DOHH2 (cell line): Measurements from ENCODE around the gene UBE2K.
"Not testable (repeated sequence)": the region's sequence is repeated elsewhere in the genome, so short reads cannot be mapped to it uniquely, and the experiment has no call there.

Source experiments
- H3F3A ChIP-seq: fragments of 200-600 bp; sonication (generic), shearing (Covaris generic); 2 replicates; pipeline ENCODE4 v1.6.0; 2016; ENCODE audit warnings: antibody characterized with exemption, mild to moderate bottlenecking; ENCODE audit not compliant: control insufficient read depth, insufficient read depth
- H3K27ac ChIP-seq: fragments of 200-600 bp; sonication (generic); 2 replicates; pipeline ENCODE4 v1.5.1; 2014; ENCODE audit warnings: low read depth, mild to moderate bottlenecking, low read length, moderate library complexity
- H3K27me3 ChIP-seq: fragments of 200-600 bp; sonication (generic); 2 replicates; pipeline ENCODE4 v1.6.1; 2014; ENCODE audit warnings: mild to moderate bottlenecking, low read length, mixed read lengths; ENCODE audit not compliant: control insufficient read depth
- H3K36me3 ChIP-seq: fragments of 200-600 bp; sonication (generic); 2 replicates; pipeline ENCODE4 v1.6.1; 2014; ENCODE audit warnings: mild to moderate bottlenecking, low read length, moderate library complexity, mixed read lengths; ENCODE audit not compliant: control insufficient read depth
- H3K4me1 ChIP-seq: fragments of 200-600 bp; sonication (generic); 2 replicates; pipeline ENCODE4 v1.6.1; 2014; ENCODE audit warnings: mild to moderate bottlenecking, low read length, mixed read lengths; ENCODE audit not compliant: control insufficient read depth
- H3K4me2 ChIP-seq: fragments of 200-600 bp; sonication (generic); 2 replicates; pipeline ENCODE4 v1.6.0; 2014; ENCODE audit warnings: mild to moderate bottlenecking, low read length, moderate library complexity
- H3K4me3 ChIP-seq: fragments of 200-600 bp; sonication (generic); 2 replicates; pipeline ENCODE4 v1.5.1; 2014; ENCODE audit warnings: mild to moderate bottlenecking, low read length, mixed read lengths
- H3K79me2 ChIP-seq: fragments of 200-600 bp; sonication (generic); 2 replicates; pipeline ENCODE4 v1.6.1; 2014; ENCODE audit warnings: mild to moderate bottlenecking, low read length, mixed read lengths; ENCODE audit not compliant: control insufficient read depth
- H3K9me2 ChIP-seq: fragments of 200-600 bp; sonication (generic); replicated peaks from 2 replicates; pipeline ENCODE4 v1.6.1; 2014; ENCODE audit warnings: mild to moderate bottlenecking, low read length, mixed read lengths; ENCODE audit not compliant: control insufficient read depth
- H3K9me3 ChIP-seq: fragments of 200-600 bp; sonication (generic); 2 replicates; pipeline ENCODE4 v1.6.1; 2014; ENCODE audit warnings: antibody characterized with exemption, low read length, mixed read lengths; ENCODE audit not compliant: control insufficient read depth, insufficient read depth
- H4K20me1 ChIP-seq: fragments of 200-600 bp; sonication (generic); 2 replicates; pipeline ENCODE4 v1.6.0; 2014; ENCODE audit warnings: low read depth, mild to moderate bottlenecking, antibody characterized with exemption, low read length, moderate library complexity; ENCODE audit not compliant: control insufficient read depth, insufficient read depth
- CTCF ChIP-seq: fragments of 200-600 bp; sonication (generic); IDR thresholded peaks from one replicate; pipeline ENCODE4 v1.5.1; 2014; ENCODE audit warnings: antibody characterized with exemption, mild to moderate bottlenecking, low read depth, low read length; ENCODE audit not compliant: poor library complexity, severe bottlenecking
- EZH2phosphoT487 ChIP-seq: fragments of 200-600 bp; sonication (generic); IDR thresholded peaks from 2 replicates; pipeline ENCODE4 v1.6.1; 2017; ENCODE audit warnings: borderline replicate concordance, mild to moderate bottlenecking, antibody characterized with exemption, low read length, moderate library complexity, mixed read lengths

UBE2K gene

GRCh38 chr4:39714166-39714565 is 16.2 kb downstream of the UBE2K start:
- Histone ChIP-seq H3K9me3 (no peaks in the 10 kb centered on the region), H3K27ac (no peak overlapping the region), H3K79me2 (peaks cover 97% of the 10 kb centered on the region), H3K4me1 (peaks cover 45% of the 10 kb centered on the region), H3K27me3 (no peaks in the 10 kb centered on the region), H3F3A (peaks cover 14% of the 10 kb centered on the region), H3K36me3 (peaks cover 25% of the 10 kb centered on the region), H3K4me2 (peak overlapping the region; percentile 50; the same call in 1 of the 2 replicates), H3K9me2 (no peaks in the 10 kb centered on the region), H4K20me1 (peaks cover 14% of the 10 kb centered on the region; the same call in 1 of the 2 replicates), H3K4me3 (peak overlapping the region; percentile 7; the same call in 1 of the 2 replicates)
- TF ChIP-seq CTCF, result no peak
- no peak for TF ChIP-seq EZH2phosphoT487

- H3K79me2 ChIP-seq, result peaks cover 97% of the 10 kb centered on the region
- H3K9me2 ChIP-seq, result no peaks in the 10 kb centered on the region
- H3K9me3 ChIP-seq, result no peaks in the 10 kb centered on the region
- H3K36me3 ChIP-seq, result peaks cover 29% of the 10 kb centered on the region
- H3F3A ChIP-seq, result peaks cover 2% of the 10 kb centered on the region; the same call in 1 of the 2 replicates
- peaks cover 31% of the 10 kb centered on the region for H3K4me1 ChIP-seq
- no peak overlapping the region for H3K4me3 ChIP-seq
- TF ChIP-seq CTCF, result no peak
- TF ChIP-seq EZH2phosphoT487, result no peak
- peaks cover 8% of the 10 kb centered on the region; the same call in 1 of the 2 replicates for H4K20me1 ChIP-seq
- no peaks in the 10 kb centered on the region for H3K27me3 ChIP-seq
- H3K27ac ChIP-seq, result no peak overlapping the region
- no peak overlapping the region for H3K4me2 ChIP-seq
Measured at GRCh38 chr4:39715788-39716187, 17.9 kb downstream of the UBE2K start.

DNA sequence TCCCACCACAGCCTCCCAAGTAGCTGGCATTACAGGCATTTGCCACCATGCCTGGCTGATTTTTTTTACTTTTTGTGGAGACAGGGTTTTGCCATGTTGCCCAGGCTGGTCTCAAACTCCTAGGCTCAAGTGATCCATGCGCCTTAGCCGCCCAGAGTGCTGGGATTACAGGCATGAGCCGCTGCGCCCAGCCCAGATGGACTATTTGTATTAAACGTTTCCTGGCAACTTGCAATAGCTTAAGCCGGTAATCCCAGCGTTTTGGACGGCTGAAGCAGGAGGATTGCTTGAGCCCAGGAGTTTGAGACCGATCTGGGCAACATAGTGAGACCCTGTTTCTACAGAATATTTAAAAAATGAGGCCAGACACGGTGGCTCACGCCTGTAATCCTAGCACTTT is 18.4 kb downstream of the UBE2K start:
- Histone ChIP-seq H3K9me2 (no peaks in the 10 kb centered on the region), H3K4me3 (no peak overlapping the region), H3K4me2 (no peak overlapping the region), H3K36me3 (peaks cover 29% of the 10 kb centered on the region), H3K9me3 (no peaks in the 10 kb centered on the region), H3K27ac (no peak overlapping the region), H3K4me1 (peaks cover 29% of the 10 kb centered on the region), H4K20me1 (peaks cover 7% of the 10 kb centered on the region; the same call in 1 of the 2 replicates), H3K79me2 (peaks cover 97% of the 10 kb centered on the region), H3K27me3 (no peaks in the 10 kb centered on the region), H3F3A (no peaks in the 10 kb centered on the region)
- TF ChIP-seq CTCF (no peak), EZH2phosphoT487 (no peak)

GRCh38 chr4:39717743-39718142 is 19.8 kb downstream of the UBE2K start:
- H4K20me1 ChIP-seq, H3K4me2 ChIP-seq: not testable (repeated sequence)

More at GRCh38 chr4:39717743-39718142, 19.8 kb downstream of the UBE2K start:
- peaks cover 97% of the 10 kb centered on the region for H3K79me2 ChIP-seq
- not testable (repeated sequence) for H3K27ac ChIP-seq, H3K9me2 ChIP-seq, H3K4me3 ChIP-seq, H3K27me3 ChIP-seq, H3F3A ChIP-seq, H3K9me3 ChIP-seq
- peaks cover 15% of the 10 kb centered on the region for H3K4me1 ChIP-seq
- H3K36me3 ChIP-seq, result peaks cover 31% of the 10 kb centered on the region
